NCI-H2196 treated with DMSO at 0.1 percent for 48 hours (cell line): ENCODE measurements around the gene SPIRE1.
"Not testable (repeated sequence)": the region's sequence is repeated elsewhere in the genome, so short reads cannot be mapped to it uniquely, and the experiment has no call there.

ENCODE experiments used
- DNase-seq: peaks from one replicate; lab custom pipeline; 2025; ENCODE audit not compliant: unreplicated experiment; lab: John Stamatoyannopoulos, UW

The SPIRE1 gene

GRCh38 chr18:12556946-12557806 is 100.7 kb downstream of the SPIRE1 start:
- no peak for DNase-seq

GRCh38 chr18:12554796-12555388 is 103.0 kb downstream of the SPIRE1 start:
- DNase-seq: no peak

GRCh38 chr18:12552879-12553242 is 105.0 kb downstream of the SPIRE1 start:
- DNase-seq: no peak

- not testable (repeated sequence) for DNase-seq
These were observed 105.7 kb downstream of the SPIRE1 start for GRCh38 chr18:12551943-12552878.

- not testable (repeated sequence) for DNase-seq
These were observed 106.4 kb downstream of the SPIRE1 start for GRCh38 chr18:12551466-12551865.

- DNase-seq: no peak
These were observed 114.2 kb downstream of the SPIRE1 start for GRCh38 chr18:12543697-12544096.

GRCh38 chr18:12540751-12541150 is 117.2 kb downstream of the SPIRE1 start:
- DNase-seq: no peak

GRCh38 chr18:12539158-12539557 is 118.7 kb downstream of the SPIRE1 start:
- not testable (repeated sequence) for DNase-seq

GRCh38 chr18:12534820-12535219 is 123.1 kb downstream of the SPIRE1 start:
- DNase-seq: no peak

- DNase-seq: no peak
These were observed 125.2 kb downstream of the SPIRE1 start for GRCh38 chr18:12532661-12533060.

- DNase-seq: no peak
These were observed 126.2 kb downstream of the SPIRE1 start for GRCh38 chr18:12531749-12532148.

GRCh38 chr18:12520442-12520992 is 137.4 kb downstream of the SPIRE1 start:
- no peak for DNase-seq

GRCh38 chr18:12518832-12519531 is 138.9 kb downstream of the SPIRE1 start:
- DNase-seq: no peak

- DNase-seq: no peak
These were observed 139.6 kb downstream of the SPIRE1 start for GRCh38 chr18:12518326-12518725.

GRCh38 chr18:12517142-12517825 is 140.6 kb downstream of the SPIRE1 start:
- DNase-seq: no peak

- no peak for DNase-seq
These were observed 141.8 kb downstream of the SPIRE1 start for GRCh38 chr18:12516049-12516630.

- DNase-seq: no peak
These were observed 142.4 kb downstream of the SPIRE1 start for GRCh38 chr18:12515550-12515949.

- DNase-seq: no peak
These were observed 150.9 kb downstream of the SPIRE1 start for GRCh38 chr18:12507007-12507406.

- no peak for DNase-seq
These were observed 156.9 kb downstream of the SPIRE1 start for GRCh38 chr18:12500986-12501385.

- DNase-seq: no peak
These were observed 160.1 kb downstream of the SPIRE1 start for GRCh38 chr18:12497839-12498238.
